ENCODE results near the gene TIMP2.

Gene TIMP2

DNA sequence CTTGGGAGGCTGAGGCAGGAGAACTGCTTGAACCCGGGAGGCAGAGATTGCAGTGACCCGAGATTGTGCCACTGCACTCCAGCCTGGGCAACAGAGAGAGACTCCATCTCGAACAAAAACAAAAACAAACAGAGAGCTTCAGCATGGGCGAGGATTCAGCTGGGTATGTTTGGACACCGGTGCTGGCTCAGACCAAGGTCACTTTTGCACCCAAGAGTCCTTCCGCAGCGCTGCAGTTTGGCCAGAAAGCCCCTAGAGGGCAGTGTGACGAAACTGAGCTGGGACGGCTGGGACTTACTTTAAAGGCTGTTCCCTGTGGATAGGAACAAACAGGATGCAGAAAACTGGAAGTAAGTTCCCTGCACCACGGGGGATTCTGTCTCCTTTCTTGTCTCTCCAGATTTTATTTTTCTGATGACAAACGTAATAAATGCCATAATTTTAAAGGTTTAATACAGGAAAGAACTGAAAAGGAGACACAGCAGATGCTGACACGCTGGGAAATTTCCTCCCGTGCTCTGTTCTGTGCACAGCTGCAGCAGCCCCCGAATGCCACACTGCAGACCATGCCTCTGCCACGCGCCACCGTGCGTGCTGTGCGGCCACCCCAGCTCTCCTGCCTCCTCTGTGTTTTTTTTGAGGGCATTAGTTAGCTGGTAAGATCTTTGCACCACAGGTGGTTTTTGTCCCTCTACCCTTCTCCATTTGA is 59.4 kb downstream of the TIMP2 start:
- DNase-seq (ENCODE audit: low read depth): peak; percentile 47

DNA sequence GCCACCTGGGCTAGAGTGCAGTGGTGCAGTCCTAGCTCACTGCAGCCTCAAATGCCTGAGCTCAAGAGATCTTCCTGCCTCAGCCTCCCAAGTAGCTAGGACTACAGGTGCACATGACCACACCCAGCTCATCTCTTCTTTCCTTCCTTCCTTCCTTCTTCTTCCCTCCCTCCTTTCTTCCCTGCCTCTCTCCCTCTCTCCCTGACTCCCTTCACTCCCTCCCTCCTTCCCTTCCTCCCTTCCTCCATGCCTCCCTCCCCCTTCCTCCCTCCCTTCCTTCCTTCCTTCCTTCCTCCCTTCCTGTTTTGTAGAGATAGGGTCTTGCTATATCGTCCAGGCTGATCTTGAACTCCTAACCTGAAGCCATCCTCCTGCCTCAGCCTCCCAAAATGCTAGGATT is 61.1 kb downstream of the TIMP2 start:
- DNase-seq (ENCODE audit: low read depth): no peak

DNA sequence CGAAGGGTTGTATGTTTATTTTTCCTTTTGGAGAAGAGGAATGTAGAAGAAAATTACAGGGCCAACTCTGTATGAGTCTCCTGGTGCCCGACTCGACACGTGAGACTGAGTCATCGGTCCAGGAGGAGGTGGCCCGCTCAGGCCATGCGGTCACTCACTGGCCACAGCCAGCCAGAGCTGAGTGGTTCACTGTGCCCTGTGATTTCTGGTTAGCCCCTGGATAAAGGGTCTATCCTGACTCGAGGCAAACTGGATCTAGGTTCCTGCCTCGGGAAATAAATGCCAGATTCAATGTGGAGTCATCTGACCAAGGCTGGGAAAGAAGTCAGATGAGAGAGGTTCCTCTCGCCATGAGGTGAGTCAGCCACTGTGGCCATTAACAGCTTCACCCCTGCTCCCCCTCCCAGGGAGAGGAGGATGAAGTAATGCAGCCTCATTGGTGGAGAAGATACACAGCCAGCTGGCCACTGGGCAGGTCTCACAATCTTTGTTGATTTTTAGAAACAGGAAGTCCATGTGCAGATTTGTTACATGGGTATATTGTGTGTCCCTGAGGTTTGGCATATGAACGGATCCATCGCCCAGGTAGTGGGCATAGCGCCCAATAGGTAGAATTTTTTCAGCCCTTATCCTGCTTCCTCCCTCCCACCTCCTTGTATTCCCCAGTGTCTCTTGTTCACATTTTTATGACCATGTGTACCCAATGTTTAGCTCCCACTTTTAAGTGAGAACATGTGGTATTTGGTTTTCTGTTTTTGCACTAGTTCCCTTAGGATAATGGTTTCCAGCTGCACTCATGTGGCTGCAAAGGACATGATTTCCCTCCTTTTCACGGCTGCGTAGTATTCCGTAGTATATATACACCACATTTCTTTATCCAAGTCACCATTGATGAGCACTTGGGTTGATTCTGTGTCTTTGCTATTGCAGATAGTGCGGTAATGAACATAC is 62.8 kb downstream of the TIMP2 start:
- no peak for DNase-seq (ENCODE audit: low read depth)

DNA sequence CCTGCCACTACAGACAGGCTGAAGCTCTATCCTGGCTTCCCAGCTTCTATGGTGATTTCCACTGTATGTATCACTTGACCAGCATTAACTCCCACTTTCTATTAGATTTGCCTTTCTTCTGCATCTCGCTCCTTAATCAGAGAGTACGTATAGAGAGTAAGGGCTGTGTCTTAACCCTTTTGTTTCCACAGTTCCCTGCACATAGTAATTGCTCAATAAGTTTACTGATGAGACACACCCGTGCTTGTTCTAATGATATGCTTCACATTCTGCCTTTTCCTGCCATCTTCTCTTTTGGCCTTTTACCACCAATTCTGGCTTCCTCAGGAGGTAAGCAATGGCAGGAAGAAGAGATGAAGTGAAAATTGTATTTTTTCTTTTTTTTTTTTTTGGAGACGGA is 64.0 kb downstream of the TIMP2 start:
- no peak for DNase-seq (ENCODE audit: low read depth)

DNA sequence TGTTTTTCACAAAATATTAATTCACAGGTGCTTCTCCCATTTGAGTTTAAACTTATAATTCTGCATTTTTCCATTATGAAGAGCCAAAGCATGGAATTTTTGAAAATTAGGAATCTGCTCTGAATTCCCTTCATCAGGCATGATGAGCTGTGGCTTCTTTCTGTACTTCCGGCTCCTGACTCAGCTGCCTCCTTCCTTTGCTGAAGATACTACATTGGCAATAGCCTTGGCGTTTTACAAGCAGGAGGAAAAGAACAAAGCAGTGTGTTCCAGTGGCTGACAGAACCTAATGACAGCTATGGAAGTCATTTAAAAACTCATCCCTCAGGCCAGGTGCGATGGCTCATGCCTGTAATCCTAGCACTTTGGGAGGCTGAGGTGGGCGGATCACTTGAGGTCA is 66.1 kb downstream of the TIMP2 start:
- DNase-seq (ENCODE audit: low read depth): no peak

DNA sequence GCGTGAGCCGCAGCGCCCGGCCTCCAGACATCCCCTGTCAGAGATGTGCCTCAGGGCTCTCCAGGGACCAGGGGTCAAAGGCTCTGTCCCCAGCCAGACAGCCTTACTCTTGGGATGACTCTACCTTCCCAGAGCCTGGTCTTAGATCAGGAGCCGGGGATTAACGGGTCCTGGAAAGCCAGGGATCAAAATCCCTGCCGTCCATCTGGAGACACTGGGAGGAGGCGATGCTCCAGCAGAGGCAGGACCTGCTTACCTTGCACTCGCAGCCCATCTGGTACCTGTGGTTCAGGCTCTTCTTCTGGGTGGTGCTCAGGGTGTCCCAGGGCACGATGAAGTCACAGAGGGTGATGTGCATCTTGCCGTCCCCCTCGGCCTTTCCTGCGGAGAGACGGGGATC is 67.9 kb downstream of the TIMP2 start:
- no peak for DNase-seq (ENCODE audit: low read depth)

DNA sequence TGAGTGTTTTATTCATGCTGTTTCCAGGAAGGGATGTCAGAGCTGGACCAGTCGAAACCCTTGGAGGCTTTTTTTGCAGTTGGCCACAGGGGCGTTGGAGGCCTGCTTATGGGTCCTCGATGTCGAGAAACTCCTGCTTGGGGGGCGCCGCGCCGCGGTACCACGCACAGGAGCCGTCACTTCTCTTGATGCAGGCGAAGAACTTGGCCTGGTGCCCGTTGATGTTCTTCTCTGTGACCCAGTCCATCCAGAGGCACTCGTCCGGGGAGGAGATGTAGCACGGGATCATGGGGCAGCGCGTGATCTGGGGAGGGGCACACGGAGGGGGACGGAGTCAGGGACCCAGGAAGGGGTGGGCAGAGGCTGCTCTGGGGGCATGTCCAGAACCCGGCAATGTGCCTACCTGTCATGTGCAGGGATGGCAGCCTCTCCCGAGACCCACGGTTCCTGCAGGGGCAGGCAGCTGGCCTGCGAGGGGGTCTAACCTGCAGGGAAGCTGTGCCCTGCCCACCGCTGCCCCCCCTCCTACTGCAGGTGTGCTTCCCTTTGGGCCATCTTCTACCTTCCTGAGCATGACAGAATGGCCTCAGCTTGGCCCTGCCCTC is 69.5 kb downstream of the TIMP2 start:
- DNase-seq (ENCODE audit: low read depth): no peak

DNA sequence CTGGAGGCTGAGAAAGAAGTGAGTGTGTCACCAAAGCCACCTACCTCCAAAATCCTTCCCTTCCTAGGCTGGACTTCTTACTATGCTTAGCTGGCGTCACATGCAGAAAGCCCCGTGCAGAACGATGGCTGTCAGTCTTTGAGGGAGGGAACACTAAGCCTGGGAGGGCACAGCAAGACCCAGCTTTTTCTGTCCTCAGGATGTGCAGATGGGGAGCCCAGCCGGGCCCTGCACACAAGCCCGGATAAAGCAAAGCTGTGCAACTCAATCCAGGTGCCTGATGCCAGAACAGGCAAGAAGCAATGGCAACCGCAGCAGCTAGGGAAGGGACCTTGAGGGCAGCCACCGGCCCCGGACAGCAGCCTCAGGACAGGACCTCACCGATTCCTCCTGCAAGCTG is 70.7 kb downstream of the TIMP2 start:
- no peak for DNase-seq (ENCODE audit: low read depth)

DNA sequence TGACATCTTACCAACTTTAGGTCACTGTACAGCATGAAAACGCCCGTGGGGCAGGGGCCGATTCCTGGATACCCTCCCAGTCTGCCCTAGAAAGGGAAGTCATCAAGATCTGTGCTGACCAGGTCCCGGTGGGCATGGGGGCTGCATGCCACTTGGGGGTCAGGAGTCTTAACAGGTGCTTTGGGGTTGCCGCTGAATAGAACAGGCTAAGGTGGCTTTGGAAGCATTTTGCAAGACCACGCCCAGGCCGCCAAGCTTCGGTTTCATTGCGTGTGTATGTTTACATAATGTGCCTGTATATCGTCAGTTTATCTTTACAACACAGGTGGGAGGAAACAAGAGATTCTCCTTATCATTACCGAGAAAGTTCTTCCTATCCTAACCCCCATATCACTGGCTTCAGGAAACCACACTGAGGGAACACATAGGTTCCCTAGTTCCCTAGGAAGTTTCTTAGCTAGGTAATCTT is 71.2 kb downstream of the TIMP2 start:
- DNase-seq (ENCODE audit: low read depth): no peak

DNA sequence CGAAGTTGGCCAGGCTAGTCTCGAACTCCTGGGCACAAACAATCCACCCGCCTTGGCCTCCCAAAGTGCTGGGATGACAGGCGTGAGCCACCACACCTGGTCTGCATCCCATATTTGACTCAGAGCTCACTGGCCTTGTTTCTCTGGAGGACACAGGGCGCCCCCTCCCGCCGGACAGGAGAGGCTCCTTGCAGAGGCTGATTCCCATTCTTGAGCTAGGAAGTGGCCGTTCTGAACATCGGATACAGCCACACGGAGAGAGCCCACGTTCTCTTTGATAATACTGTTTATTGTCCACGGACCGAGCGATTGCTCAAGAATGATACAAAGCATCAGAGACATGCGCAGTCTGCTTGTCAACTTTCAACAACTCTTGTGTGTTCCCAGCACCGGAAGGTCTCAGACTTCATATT is 72.5 kb downstream of the TIMP2 start:
- no peak for DNase-seq (ENCODE audit: low read depth)

DNA sequence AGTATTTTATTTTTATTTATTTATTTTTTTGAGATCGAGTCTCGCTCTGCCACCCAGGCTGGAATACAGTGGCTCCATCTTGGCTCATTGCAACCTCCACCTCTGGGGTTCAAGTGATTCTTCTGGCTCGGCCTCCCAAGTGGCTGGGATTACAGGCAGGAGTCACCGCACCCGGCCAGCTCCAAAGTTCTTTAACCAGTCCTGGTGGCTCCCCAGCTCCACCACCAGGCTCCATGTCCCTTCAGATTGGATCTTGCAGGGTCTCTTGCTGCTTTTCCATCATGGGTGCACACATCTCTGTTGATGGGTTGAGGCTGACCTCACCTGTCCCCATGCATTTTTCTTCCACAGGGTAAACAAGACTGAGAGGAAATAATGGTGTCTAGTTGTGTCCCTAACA is 76.2 kb downstream of the TIMP2 start:
- no peak for DNase-seq (ENCODE audit: low read depth)

DNA sequence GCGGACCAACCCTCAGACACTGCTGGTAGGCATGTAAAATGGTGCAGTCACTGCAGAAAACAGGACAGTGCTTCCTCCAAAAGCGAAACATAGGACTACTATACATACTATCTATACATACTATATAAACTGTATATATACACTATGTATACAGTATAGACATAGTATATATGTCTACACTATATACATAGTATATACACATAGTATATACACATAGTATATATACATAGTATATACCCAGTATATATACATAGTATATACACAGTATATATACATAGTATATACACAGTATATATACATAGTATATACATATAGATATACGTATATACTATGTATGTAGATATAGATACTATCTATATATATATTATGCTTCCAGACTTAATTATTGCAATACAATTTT is 78.1 kb downstream of the TIMP2 start:
- DNase-seq (ENCODE audit: low read depth): no peak

DNA sequence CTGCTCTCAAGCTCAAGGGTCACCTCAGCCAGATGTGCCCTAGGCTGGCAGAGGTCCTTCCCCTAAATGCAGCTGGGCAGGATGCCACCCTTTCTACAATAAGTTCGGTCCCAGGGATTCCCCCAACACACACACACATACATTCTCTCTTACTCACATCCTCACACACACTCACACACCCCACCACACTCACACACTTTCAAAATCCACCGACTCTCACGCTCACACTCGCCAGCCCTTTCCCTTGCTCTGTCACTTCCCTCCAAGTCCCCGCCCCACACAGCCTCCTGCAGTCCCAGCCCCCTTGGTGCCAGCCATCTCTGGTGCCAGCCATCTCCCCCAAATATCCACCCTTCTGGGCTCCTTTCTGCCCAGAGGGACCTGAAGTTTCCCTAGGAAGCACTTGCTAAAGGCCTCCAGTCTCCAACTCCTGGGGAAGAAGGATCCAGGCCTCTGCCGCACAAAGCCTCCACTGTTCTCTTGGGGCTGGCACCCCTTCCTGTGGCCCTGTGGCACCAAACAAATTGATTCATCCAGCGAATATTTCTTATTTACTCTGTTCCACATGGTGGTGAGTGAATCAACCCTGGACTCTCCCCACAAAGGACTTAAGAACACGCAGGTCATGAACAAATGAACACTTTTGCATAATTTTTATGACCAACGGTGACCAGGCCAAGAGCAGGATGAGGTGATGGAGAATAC is 80.7 kb downstream of the TIMP2 start:
- DNase-seq (ENCODE audit: low read depth): no peak

DNA sequence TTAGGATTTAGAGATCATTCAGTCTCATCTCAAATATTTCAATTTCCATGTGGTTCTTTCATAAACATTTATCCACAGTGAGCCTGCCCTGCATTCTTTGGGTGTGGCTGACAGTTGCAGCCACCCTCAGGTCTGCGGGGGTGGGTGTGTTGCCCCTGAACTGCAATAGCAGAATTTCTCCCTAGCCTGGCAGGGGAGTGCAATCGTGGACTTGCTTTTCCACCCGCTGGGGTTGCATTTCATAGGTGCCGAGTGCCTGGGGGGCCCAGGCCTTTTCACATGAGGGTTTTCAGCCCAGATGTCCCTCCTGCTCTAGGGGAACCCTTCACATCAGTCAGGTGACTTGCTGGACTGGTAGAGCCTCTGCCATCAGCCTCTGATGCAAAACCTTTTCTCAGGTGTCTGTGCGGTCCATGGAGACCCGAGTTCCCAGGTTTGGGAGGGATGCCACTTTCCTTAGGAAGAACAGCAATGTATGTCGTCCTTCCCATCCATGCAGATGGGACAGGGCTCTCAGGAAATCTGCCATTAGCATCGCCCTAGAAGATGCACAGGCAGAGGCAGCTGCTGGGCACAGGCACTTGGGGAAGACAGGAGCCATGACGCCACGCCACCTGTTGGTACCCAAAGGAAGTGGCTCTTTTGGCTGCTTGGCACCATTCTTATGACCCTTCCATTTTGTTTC is 82.2 kb downstream of the TIMP2 start:
- no peak for DNase-seq (ENCODE audit: low read depth)

DNA sequence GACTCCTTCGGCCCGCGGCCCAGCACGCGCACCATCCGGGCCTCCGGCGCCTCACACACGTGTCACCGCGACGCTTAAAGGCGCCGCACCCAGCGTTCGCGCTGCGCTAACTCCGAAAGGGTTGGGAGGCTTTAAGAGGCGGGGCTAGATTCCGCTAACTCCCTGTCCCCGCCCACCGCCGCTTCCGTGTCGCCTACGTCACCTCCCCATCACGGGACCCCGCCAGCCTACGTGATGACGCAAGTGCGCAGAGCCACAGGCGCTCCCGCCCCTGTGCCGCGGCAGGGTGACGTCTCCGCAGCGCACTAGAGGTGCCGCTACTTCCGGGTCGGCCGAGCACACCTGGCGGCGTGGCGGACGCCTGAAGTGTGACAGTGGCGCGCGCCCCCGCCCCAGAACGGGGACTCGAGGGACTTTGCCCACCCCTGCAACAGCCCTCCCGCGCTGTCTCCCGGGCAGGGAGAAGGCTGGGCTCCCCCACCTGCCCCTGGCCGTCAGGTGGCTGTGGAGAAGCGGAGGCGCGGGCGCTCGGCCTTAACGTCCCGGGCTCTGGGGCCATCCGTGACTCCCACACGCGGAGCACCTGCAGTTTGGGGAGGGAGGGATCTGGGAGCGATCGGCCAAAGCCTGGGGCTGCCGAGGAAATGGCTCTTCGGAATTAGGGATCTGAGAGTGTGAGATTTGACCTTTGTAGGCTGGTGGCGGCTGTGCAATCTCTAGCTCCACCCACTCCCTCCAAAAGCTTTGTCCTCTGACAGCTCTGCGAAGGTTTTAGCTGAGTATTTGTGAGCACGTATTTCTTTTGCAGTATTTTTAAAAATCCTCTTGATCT is 84.2 kb downstream of the TIMP2 start, which contains the start of gene USP36:
Gene USP36, minus strand, starts transcription at position 35 of the 832 bp plus-strand sequence. CDS start 4,451 bp downstream, outside the sequence.
- peak; percentile 99 for DNase-seq (ENCODE audit: low read depth)

DNA sequence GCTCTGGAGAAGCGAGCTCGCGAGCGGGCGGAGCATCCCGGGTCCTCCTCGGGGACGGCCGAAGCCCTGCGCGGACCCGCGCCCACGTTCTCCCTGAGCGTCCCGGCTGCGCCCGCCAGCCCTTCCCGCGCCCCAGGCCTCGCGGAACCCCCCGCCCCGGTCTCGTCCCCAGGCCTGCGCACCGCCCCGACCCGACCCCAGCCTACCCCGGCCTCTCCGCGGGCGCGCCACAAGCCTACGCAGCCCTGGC is 84.7 kb downstream of the TIMP2 start:
- no peak for DNase-seq (ENCODE audit: low read depth)

DNA sequence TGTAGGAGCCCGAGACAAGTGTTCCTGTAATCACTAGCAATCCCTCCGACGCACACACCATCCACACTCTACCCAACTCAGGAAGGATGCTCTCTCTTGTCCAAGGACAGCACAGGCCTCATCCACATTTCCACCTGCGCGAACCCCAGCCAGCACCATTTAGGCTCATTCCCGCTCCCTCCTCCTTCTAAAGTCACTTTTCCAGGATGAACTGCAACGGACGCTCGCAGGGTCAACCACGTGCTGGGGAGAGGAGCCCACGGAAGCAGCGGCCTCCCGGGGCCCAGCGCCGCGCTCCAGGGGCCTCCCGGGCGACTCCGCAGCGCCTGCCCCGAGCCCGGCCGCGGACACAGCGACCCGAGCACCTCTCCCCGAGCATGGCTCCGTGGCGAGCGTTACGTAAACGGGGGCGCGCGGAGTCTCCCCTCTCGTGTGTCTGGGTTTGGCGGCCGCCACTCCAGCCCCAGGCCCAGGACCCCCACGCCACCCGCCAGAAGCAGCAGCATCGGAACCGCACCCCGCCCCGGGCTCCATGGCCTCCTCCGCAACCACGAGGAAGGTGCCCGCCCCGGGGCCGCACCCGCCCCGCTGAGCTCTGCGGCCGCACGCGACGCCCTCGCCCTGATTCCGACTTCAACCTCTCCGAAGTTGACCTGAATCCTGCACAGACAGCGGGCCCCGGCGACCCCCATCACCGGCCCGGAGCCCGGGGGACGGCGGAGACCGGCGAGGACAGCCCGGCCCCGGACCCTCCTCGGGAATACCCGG is 85.2 kb downstream of the TIMP2 start:
- no peak for DNase-seq (ENCODE audit: low read depth)

DNA sequence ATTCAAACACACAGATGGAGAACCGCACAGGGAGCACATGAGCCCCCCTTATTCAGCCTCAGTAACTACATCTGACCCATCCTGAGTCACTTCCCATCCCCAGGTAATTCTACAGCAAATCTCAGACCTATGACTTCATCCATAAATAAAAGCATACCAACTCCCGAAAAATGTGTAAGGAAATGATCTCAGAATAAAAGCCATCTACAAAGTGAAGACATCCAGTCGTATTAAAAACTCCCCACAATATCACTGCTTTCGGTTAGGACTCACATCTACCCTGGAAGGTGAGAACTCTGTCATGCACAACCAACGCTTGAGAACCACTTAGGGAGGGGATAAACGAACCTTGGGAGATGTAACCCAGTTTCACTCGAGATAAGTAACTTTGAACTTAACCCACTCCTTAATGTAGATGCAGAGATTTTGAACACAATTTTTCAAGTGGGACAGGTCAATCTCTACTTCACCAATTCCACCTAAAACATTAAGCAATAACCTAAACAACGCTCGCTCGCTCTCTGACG is 85.9 kb downstream of the TIMP2 start:
- DNase-seq (ENCODE audit: low read depth): no peak

DNA sequence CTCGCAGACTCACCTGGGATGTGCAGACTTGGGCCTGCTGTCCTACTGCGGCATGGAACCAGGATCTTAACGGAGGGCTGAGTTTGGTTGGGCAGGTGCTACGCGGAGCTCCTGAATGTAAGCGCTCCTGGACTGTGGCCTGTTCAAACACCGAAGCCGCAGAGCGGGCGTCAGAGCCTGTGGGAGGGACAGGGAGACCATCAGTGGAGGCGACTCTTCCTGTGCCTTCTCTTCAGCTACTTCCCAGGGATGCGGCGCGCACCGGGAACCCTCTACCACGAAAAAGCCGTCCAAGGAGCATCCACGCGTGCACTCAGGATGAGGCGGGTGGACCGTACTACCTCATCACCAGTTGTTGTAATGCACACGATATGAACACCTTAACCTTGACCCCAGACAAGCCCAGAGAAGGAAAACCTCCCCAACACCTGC is 86.6 kb downstream of the TIMP2 start:
- DNase-seq (ENCODE audit: low read depth): no peak

All from stimulated activated CD8-positive, alpha-beta memory T cell treated with anti-CD3 and anti-CD28 coated beads, Interleukin-15, amount 100 ng/mL, for 24 hours (primary cell).